IPS-15b (cell line): ENCODE results near the gene CLDN7.

ENCODE experiments used
- H3K27me3 ChIP-seq: one replicate; pipeline ENCODE4 v1.6.1; 2013; ENCODE audit warnings: low read length; ENCODE audit not compliant: control insufficient read depth, insufficient read depth
- H3K36me3 ChIP-seq: one replicate; pipeline ENCODE4 v1.6.1; 2013; ENCODE audit warnings: low read length; ENCODE audit not compliant: control insufficient read depth, insufficient read depth
- H3K4me1 ChIP-seq: one replicate; pipeline ENCODE4 v1.6.1; 2013; ENCODE audit warnings: mild to moderate bottlenecking, low read length; ENCODE audit not compliant: control insufficient read depth, insufficient read depth
- H3K4me3 ChIP-seq: one replicate; pipeline ENCODE4 v1.5.1; 2013; ENCODE audit warnings: low read depth, low read length
- H3K9ac ChIP-seq: one replicate; pipeline ENCODE4 v1.6.1; 2013; ENCODE audit warnings: low read depth, mild to moderate bottlenecking, low read length
- H3K9me3 ChIP-seq: one replicate; pipeline ENCODE4 v1.6.1; 2013; ENCODE audit warnings: mild to moderate bottlenecking, low read length; ENCODE audit not compliant: control insufficient read depth, insufficient read depth

The CLDN7 gene

DNA sequence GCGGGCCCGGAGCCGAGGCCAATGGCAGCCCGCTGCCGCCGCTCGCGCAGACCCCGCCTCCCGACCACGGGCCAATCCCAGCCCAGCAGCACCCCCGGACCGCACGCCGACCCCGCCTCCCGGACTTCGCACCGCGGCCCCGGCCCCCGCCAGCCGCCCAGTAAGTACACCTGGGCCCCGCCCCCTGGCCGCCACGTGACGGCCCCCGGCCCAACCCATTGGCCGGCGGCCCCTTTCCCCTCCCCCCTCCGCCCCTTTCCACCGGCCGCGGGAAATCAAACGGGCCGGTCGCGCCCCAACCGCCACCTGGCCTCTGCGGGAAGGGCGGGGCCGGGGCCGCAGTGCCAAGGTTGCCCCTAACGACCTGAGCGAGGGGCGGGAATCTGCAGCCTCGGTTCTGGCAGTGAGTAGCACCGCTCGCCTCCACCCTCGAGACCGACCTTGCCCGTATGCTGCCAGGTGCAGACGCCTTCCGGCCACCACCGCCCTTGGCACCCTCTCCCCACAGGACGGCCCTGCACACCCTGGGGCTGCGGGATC, 32.4 kb upstream of the CLDN7 start, which contains the start of gene YBX2:
Gene YBX2 (minus strand): TSS at position 26 of the 540 bp plus-strand sequence. CDS start 139 bp downstream, outside the sequence.
- Histone ChIP-seq H3K4me1 (peaks cover 6% of the 10 kb centered on the region), H3K9me3 (no peaks in the 10 kb centered on the region), H3K4me3 (peak within 1 kb of the TSS; percentile 71), H3K9ac (no peak within 1 kb of the TSS), H3K36me3 (no peaks in the 10 kb centered on the region), H3K27me3 (peaks cover 6% of the 10 kb centered on the region)

GRCh38 chr17:7293816-7294613, 31.7 kb upstream of the CLDN7 start:
- Histone ChIP-seq H3K4me1 (peaks cover 6% of the 10 kb centered on the region), H3K4me3 (peak overlapping the region; percentile 48), H3K36me3 (no peaks in the 10 kb centered on the region), H3K9me3 (no peaks in the 10 kb centered on the region), H3K27me3 (peaks cover 6% of the 10 kb centered on the region), H3K9ac (no peak overlapping the region)

GRCh38 chr17:7293159-7293558, 30.9 kb upstream of the CLDN7 start:
- Histone ChIP-seq H3K9ac (no peak overlapping the region), H3K4me3 (peak overlapping the region; percentile 48)

DNA sequence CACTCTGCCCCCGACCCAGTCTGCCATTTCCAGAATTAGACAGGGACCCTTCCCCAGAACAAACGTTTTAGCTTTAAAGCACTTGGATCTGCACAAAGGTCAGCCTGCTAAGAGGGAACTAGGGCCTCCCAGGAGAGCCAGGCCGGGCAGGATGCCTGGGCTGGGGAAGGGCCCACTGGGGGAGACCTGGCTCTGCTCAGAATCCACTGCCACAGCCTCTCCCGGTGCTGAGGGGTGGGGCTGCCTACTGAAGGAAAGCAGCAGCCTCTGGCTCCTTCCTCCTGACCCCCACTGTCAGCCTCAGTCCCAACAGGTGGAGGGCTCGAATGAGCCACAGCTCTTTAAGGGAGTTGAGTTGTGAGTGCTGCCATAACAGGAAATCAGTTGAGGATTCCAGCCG, 30.5 kb upstream of the CLDN7 start:
- Histone ChIP-seq H3K9ac (no peak overlapping the region), H3K4me1 (peaks cover 6% of the 10 kb centered on the region), H3K27me3 (peaks cover 6% of the 10 kb centered on the region), H3K4me3 (no peak overlapping the region), H3K9me3 (no peaks in the 10 kb centered on the region), H3K36me3 (peaks cover 2% of the 10 kb centered on the region)

More at GRCh38 chr17:7293159-7293558, 30.9 kb upstream of the CLDN7 start:
- Histone ChIP-seq H3K4me1 (peaks cover 6% of the 10 kb centered on the region), H3K27me3 (peaks cover 6% of the 10 kb centered on the region), H3K36me3 (no peaks in the 10 kb centered on the region), H3K9me3 (no peaks in the 10 kb centered on the region)

GRCh38 chr17:7292194-7292593, 29.9 kb upstream of the CLDN7 start:
- Histone ChIP-seq H3K27me3 (peaks cover 6% of the 10 kb centered on the region), H3K4me1 (peaks cover 6% of the 10 kb centered on the region), H3K9me3 (no peaks in the 10 kb centered on the region), H3K36me3 (peaks cover 3% of the 10 kb centered on the region), H3K4me3 (no peak overlapping the region), H3K9ac (no peak overlapping the region)

- H3K4me1 ChIP-seq: peaks cover 4% of the 10 kb centered on the region
- no peak overlapping the region for H3K9ac ChIP-seq
- no peak overlapping the region for H3K4me3 ChIP-seq
- peaks cover 13% of the 10 kb centered on the region for H3K36me3 ChIP-seq
- H3K9me3 ChIP-seq: no peaks in the 10 kb centered on the region
- H3K27me3 ChIP-seq: peaks cover 2% of the 10 kb centered on the region
These were observed 28.4 kb upstream of the CLDN7 start for GRCh38 chr17:7290685-7291084.

- peaks cover 18% of the 10 kb centered on the region for H3K36me3 ChIP-seq
- H3K27me3 ChIP-seq: no peaks in the 10 kb centered on the region
- H3K4me3 ChIP-seq: no peak overlapping the region
- H3K9me3 ChIP-seq: no peaks in the 10 kb centered on the region
- no peak overlapping the region for H3K9ac ChIP-seq
- H3K4me1 ChIP-seq: peaks cover 4% of the 10 kb centered on the region
These were observed 27.9 kb upstream of the CLDN7 start for GRCh38 chr17:7290166-7290565.

DNA sequence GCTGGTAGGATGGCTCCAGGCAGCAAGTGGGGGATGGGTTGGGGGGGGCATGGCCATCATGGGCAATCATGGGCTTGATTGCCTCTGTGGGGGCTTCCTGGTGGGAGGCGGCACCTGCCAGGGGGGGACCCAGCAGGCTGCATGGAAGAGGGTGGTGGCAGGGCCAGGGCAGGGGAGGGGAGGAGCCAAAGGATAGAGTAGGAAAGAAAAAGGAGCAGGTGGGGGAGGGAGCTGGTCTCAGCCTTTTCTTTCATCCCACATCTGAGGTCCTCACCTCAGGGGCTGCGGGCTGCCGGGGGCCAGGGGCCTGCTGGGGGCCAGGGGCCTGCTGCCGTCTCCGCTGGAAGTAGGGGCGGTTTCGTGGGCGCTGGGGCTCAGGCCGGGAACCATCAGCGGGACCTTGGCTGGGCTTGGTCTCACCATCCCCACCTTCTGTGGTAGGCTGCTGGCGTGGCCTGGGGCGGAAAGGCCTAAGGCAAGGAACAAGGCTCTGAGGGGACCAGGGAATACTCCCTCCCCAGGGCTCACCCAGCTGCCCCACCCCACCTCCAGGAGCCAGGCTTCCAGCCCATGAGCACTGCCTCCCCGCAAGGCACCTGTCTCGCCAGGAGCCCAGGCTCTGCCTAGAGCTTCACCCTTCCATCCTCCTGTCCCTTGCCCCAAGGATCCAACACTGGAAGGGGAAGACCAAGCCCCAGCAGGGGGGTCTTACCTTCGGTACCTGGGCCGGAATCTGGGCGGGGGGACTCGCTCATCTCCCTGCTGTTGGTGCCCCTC, 27.2 kb upstream of the CLDN7 start:
- no peak overlapping the region for H3K4me3 ChIP-seq
- H3K9me3 ChIP-seq: no peaks in the 10 kb centered on the region
- H3K27me3 ChIP-seq: no peaks in the 10 kb centered on the region
- H3K9ac ChIP-seq: no peak overlapping the region
- peaks cover 24% of the 10 kb centered on the region for H3K36me3 ChIP-seq
- H3K4me1 ChIP-seq: peaks cover 4% of the 10 kb centered on the region

- Histone ChIP-seq H3K4me1 (no peaks in the 10 kb centered on the region), H3K27me3 (peaks cover 5% of the 10 kb centered on the region), H3K4me3 (no peak overlapping the region), H3K36me3 (peaks cover 36% of the 10 kb centered on the region), H3K9me3 (no peaks in the 10 kb centered on the region), H3K9ac (no peak overlapping the region)
These were observed 23.4 kb upstream of the CLDN7 start for GRCh38 chr17:7285679-7286078.

- no peak overlapping the region for H3K9ac ChIP-seq
These were observed 22.6 kb upstream of the CLDN7 start for GRCh38 chr17:7284911-7285310.

DNA sequence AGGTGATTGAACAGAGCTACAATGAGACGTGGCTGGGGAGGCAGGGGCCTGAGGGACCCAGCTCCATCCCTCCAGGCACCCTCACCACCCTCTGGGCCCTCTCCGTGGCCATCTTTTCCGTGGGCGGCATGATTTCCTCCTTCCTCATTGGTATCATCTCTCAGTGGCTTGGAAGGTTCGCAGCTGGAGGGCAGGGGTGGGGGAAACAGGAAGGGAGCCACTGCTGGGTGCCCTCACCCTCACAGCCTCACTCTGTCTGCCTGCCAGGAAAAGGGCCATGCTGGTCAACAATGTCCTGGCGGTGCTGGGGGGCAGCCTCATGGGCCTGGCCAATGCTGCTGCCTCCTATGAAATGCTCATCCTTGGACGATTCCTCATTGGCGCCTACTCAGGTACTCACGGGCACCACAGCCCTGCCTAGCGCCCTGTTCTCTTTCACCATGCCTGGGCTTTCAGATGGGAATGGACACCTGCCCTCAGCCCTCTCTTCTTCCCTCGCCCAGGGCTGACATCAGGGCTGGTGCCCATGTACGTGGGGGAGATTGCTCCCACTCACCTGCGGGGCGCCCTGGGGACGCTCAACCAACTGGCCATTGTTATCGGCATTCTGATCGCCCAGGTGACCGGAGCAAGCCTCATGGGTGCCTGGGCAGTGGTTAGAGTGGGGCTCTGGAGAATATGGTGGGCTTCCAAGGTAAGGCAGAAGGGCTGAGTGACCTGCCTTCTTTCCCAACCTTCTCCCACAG, 21.4 kb upstream of the CLDN7 start:
- H3K36me3 ChIP-seq: peaks cover 36% of the 10 kb centered on the region
- no peaks in the 10 kb centered on the region for H3K9me3 ChIP-seq
- peaks cover 6% of the 10 kb centered on the region for H3K4me1 ChIP-seq
- H3K9ac ChIP-seq: no peak overlapping the region
- H3K4me3 ChIP-seq: no peak overlapping the region
- H3K27me3 ChIP-seq: peaks cover 5% of the 10 kb centered on the region

More at GRCh38 chr17:7284911-7285310, 22.6 kb upstream of the CLDN7 start:
- peaks cover 36% of the 10 kb centered on the region for H3K36me3 ChIP-seq
- H3K9me3 ChIP-seq: no peaks in the 10 kb centered on the region
- H3K27me3 ChIP-seq: peaks cover 5% of the 10 kb centered on the region
- no peak overlapping the region for H3K4me3 ChIP-seq
- H3K4me1 ChIP-seq: peaks cover 5% of the 10 kb centered on the region
